Measurements from ENCODE around the gene TERT. TPM values are rescaled to one million over a fixed set of nuclear protein-coding genes. Genes with fewer than 3 reads are reported as not detected.

The TERT gene
- total and polyA plus RNA-seq, 12 donors = 0.29 TPM; not detected in 11

DNA sequence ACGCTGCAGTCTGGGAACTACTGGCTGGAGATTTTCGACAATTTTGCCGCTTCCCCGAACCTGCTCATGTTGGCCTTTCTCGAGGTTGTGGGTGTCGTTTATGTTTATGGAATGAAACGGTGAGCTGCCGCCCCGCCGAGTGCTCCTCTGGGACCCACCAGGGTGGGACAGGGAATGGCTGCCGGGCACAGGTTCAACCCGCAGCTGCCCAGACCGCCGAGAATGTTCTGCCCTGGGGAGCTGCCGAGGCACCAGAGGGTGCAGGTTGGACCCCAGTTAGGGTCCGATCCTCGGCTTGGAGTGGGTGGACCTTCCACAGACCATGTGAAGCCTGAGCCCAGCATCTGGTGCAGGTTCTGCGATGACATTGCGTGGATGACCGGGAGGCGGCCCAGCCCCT is 50.6 kb downstream of the TERT start:
- Histone ChIP-seq H3K4me1 (replicated peaks in 1 of 2) (no peaks in the 10 kb centered on the region), H3K27ac (no peak overlapping the region), H3K27me3 (peaks cover 28% of the 10 kb centered on the region), H3K9me3 (replicated peaks in 1 of 3) (no peaks in the 10 kb centered on the region), H3K36me3 (replicated peaks in 1 of 2) (no peaks in the 10 kb centered on the region), H3K4me3 (no peak overlapping the region)
- intact Hi-C loops (cut with DNase I) = no loop called here
- TF ChIP-seq, protein P1, sequence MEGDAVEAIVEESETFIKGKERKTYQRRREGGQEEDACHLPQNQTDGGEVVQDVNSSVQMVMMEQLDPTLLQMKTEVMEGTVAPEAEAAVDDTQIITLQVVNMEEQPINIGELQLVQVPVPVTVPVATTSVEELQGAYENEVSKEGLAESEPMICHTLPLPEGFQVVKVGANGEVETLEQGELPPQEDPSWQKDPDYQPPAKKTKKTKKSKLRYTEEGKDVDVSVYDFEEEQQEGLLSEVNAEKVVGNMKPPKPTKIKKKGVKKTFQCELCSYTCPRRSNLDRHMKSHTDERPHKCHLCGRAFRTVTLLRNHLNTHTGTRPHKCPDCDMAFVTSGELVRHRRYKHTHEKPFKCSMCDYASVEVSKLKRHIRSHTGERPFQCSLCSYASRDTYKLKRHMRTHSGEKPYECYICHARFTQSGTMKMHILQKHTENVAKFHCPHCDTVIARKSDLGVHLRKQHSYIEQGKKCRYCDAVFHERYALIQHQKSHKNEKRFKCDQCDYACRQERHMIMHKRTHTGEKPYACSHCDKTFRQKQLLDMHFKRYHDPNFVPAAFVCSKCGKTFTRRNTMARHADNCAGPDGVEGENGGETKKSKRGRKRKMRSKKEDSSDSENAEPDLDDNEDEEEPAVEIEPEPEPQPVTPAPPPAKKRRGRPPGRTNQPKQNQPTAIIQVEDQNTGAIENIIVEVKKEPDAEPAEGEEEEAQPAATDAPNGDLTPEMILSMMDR (IDR thresholded peaks at IDR 0.05) = no peak
- TF ChIP-seq POLR2A (IDR thresholded peaks at IDR 0.05) = no peak
- 45 to 71% (median 61%) methylated on average over 5 to 21 of the region's 21 CpGs for WGBS, 4 donors
- DNase-seq = no peak

DNA sequence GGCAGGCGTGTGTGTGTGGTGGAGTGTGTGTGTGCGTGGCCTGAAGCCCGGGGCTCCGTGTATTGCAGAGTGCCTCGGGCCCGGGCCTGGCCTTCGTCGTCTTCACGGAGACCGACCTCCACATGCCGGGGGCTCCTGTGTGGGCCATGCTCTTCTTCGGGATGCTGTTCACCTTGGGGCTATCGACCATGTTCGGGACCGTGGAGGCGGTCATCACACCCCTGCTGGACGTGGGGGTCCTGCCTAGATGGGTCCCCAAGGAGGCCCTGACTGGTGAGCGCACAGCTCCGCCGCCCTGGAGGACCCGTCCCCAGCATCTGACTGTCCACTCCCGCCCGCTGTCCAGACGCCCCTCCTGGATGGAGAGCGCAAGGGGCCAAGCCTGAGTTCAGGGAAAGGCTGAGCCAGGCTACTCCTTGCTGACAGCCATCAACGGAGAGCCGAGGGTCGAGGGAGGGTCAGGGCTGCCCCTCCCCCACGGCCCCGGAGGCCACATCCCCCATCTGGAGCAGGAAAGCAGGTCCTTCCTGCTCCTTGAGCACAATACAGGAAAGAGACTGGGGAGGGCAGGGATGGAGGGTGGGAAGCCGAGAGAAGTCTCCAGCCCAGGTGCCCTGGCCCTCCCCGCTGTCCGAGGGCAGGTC is 51.3 kb downstream of the TERT start:
- Histone ChIP-seq H3K4me1 (replicated peaks in 1 of 2) (no peaks in the 10 kb centered on the region), H3K27me3 (peaks cover 28% of the 10 kb centered on the region), H3K27ac (no peak overlapping the region), H3K9me3 (replicated peaks in 1 of 3) (no peaks in the 10 kb centered on the region), H3K36me3 (replicated peaks in 1 of 2) (no peaks in the 10 kb centered on the region), H3K4me3 (no peak overlapping the region)
- intact Hi-C loops (cut with DNase I) = no loop called here
- no peak for DNase-seq
- TF ChIP-seq, protein P1 (IDR thresholded peaks at IDR 0.05) = no peak
- WGBS, 4 donors = 37 to 47% (median 40%) methylated on average over 25 to 33 of the region's 33 CpGs; no CpG with 5 or more reads in 1 of the 4 donors

DNA sequence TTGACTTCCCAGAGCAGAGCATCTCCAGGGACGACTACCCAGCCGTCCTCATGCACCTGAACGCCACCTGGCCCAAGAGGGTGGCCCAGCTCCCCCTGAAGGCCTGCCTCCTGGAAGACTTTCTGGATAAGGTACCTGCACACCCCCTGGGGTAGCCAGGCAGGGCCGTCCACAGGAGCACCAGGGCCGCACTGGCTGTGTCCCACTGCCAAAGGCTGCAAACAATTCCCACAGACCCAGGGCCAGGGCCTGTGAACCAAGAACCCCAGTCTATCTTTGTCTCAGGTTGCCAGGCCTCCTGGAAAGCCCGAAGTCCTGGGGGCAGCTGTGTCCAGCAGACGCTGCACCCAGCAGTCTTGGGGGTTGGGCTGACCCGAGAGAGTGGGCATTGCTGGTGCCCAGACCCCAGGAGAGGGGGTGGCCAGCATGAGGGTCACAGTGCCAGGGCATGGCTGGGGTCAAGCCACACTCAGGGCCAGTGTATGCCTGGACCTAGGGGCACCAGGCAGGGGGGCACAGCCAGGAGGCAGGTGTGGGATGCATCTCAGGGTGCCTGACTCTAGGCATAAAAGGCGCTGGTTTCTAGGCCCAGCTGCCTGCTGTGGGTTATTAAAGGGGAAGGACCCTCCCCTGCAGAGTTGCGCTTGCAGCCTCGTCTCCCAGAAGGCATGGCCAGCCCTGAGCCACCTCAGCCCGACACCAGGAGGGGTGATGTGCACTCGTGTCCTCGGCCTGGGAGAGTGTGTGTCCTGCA is 52.0 kb downstream of the TERT start:
- Histone ChIP-seq H3K36me3 (replicated peaks in 1 of 2) (no peaks in the 10 kb centered on the region), H3K9me3 (replicated peaks in 1 of 3) (no peaks in the 10 kb centered on the region), H3K4me1 (replicated peaks in 1 of 2) (no peaks in the 10 kb centered on the region), H3K4me3 (no peak overlapping the region), H3K27ac (no peak overlapping the region), H3K27me3 (peaks cover 28% of the 10 kb centered on the region)
- TF ChIP-seq POLR2A (IDR thresholded peaks at IDR 0.05) = no peak
- TF ChIP-seq, protein P1 (IDR thresholded peaks at IDR 0.05) = no peak
- DNase-seq = no peak
- WGBS, 4 donors = 68 to 76% (median 71%) methylated on average over 6 to 14 of the region's 14 CpGs
- intact Hi-C loops (cut with DNase I) = no loop called here

DNA sequence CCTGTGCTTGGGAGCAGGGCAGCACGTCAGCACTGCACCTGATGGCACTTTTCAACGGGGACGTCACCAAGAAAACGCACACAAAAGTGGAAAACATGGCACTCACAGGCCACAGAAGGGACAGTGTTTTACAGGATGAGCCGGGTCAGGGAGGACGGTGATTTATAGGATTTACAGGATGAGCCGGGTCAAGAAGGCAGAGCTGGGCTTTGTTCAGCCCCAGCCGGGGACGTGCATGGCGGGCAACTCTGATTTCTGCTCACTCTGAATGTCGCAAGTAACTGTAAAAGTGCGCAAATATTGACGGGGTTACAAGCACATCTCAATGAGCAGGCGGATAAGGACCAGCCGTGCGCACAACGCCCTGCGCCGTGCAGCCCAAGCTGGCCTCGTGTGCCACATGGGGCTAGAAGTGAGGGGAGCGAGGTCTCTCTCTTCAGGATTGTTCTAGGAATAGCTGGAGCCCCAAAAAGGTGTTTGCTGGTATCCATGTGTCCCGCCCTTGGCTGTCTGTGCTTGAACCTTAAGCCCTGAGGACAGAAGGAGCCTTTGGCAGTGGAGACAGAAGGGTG is 53.3 kb downstream of the TERT start:
- intact Hi-C loops (cut with DNase I) = no loop called here
- WGBS, 4 donors = 55 to 68% (median 68%) methylated on average over 14 to 22 of the region's 22 CpGs
- TF ChIP-seq, protein P1 (IDR thresholded peaks at IDR 0.05) = no peak
- TF ChIP-seq POLR2A (IDR thresholded peaks at IDR 0.05) = no peak
- Histone ChIP-seq H3K36me3 (replicated peaks in 1 of 2) (no peaks in the 10 kb centered on the region), H3K27me3 (peaks cover 24% of the 10 kb centered on the region), H3K4me1 (replicated peaks in 1 of 2) (no peaks in the 10 kb centered on the region), H3K9me3 (replicated peaks in 1 of 3) (no peaks in the 10 kb centered on the region), H3K4me3 (no peak overlapping the region), H3K27ac (no peak overlapping the region)
- DNase-seq = no peak
